ENCODE results near the gene PABPC1L. TPM values are rescaled to one million over a fixed set of nuclear protein-coding genes. Genes with fewer than 3 reads are reported as not detected.

The PABPC1L gene
- polyA plus RNA-seq, 1 experiment: 25.9 TPM

- ChIA-PET POLR2A (interaction anchor here (0.7 to 1.4 kb wide), 2 partner anchors 9 to 49 kb away, joined by 3 read pairs; partner anchors contain the start of gene TOMM34), CTCF (no interaction called here)
- TF ChIP-seq, protein P1, sequence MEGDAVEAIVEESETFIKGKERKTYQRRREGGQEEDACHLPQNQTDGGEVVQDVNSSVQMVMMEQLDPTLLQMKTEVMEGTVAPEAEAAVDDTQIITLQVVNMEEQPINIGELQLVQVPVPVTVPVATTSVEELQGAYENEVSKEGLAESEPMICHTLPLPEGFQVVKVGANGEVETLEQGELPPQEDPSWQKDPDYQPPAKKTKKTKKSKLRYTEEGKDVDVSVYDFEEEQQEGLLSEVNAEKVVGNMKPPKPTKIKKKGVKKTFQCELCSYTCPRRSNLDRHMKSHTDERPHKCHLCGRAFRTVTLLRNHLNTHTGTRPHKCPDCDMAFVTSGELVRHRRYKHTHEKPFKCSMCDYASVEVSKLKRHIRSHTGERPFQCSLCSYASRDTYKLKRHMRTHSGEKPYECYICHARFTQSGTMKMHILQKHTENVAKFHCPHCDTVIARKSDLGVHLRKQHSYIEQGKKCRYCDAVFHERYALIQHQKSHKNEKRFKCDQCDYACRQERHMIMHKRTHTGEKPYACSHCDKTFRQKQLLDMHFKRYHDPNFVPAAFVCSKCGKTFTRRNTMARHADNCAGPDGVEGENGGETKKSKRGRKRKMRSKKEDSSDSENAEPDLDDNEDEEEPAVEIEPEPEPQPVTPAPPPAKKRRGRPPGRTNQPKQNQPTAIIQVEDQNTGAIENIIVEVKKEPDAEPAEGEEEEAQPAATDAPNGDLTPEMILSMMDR (IDR thresholded peaks at IDR 0.05; ENCODE audit: low read depth, low read length): no peak
- Histone ChIP-seq H3K27ac (ENCODE audit: low read depth, low read length) (no peak overlapping the region), H3K4me3 (ENCODE audit: low read depth, low read length) (peak overlapping the region; percentile 79), H3K9me3 (ENCODE audit: control insufficient read depth, insufficient read depth, low read length) (no peaks in the 10 kb centered on the region), H3K27me3 (ENCODE audit: control insufficient read depth, insufficient read depth, low read length) (no peaks in the 10 kb centered on the region)
- DNase-seq (ENCODE audit: low read depth, low spot score): no peak
Observed at GRCh38 chr20:44910690-44911262, 916 bp downstream of the PABPC1L start.

DNA sequence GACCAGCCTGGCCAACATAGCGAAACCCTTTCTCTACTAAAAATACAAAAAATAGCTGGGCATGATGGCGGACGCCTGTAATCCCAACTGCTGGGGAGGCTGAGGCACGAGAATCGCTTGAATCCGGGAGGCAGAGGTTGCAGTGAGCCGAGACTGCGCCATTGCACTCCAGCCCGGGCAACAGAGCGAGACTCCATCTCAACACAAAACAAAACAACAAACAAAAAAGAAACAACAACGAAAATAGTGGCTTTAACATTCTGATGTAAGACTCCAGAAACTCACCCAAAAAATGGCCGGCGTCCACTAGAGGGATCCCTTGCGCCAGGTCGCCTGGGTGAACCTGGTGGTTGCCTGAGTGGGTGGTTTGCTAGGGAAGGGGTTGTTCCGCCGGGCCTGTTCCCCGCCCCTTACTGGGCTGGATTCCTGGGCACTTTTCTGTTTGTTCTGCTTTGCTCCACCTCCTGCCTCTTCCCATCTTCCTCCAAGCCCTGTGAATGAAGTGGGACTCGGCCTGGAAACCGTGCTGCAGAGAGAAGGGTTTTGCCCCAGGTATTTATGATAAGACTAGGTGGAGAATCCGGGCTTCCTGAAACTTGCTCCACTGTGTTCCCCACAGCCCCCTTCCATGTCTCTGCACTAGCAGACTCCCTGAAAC is 1.5 kb downstream of the PABPC1L start:
- Histone ChIP-seq H3K4me3 (ENCODE audit: low read depth, low read length) (no peak overlapping the region), H3K27me3 (ENCODE audit: control insufficient read depth, insufficient read depth, low read length) (no peaks in the 10 kb centered on the region), H3K27ac (ENCODE audit: low read depth, low read length) (no peak overlapping the region), H3K9me3 (ENCODE audit: control insufficient read depth, insufficient read depth, low read length) (no peaks in the 10 kb centered on the region)
- DNase-seq (ENCODE audit: low read depth, low spot score): no peak
- TF ChIP-seq, protein P1 (IDR thresholded peaks at IDR 0.05; ENCODE audit: low read depth, low read length): peak; percentile 42
- ChIA-PET CTCF (no interaction called here), POLR2A (interaction anchor here (0.7 kb wide), 1 partner anchor 10 kb away, joined by 3 read pairs; no protein-coding TSS in a partner anchor)

GRCh38 chr20:44912189-44912588 is 2.3 kb downstream of the PABPC1L start:
- H3K9me3 ChIP-seq (ENCODE audit: control insufficient read depth, insufficient read depth, low read length): no peaks in the 10 kb centered on the region
- H3K27ac ChIP-seq (ENCODE audit: low read depth, low read length): no peak overlapping the region
- CTCF ChIA-PET: no interaction called here
- TF ChIP-seq, protein P1 (IDR thresholded peaks at IDR 0.05; ENCODE audit: low read depth, low read length): no peak
- DNase-seq (ENCODE audit: low read depth, low spot score): no peak
- no peaks in the 10 kb centered on the region for H3K27me3 ChIP-seq (ENCODE audit: control insufficient read depth, insufficient read depth, low read length)
- no peak overlapping the region for H3K4me3 ChIP-seq (ENCODE audit: low read depth, low read length)
- POLR2A ChIA-PET: no interaction called here

DNA sequence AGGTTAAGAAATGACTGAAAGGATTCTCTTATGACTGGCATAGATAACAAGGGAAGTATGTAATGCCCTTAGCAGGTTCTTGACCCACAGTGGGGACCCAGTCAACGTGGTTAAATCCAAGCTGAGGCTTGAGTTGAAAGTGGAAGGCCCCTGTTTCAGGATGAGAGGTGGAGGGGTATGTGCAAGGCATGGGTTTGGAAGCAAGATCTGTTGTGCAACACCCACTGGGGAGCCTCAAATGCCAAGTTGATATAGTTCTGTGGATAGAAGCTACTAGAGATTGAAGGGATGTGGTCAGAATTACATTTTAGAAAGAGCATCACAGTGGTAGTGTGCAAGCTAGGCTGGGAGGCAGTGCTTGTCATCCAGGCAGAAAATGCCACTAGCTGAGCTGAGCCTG is 5.1 kb downstream of the PABPC1L start:
- DNase-seq (ENCODE audit: low read depth, low spot score): no peak
- H3K27me3 ChIP-seq (ENCODE audit: control insufficient read depth, insufficient read depth, low read length): no peaks in the 10 kb centered on the region
- TF ChIP-seq, protein P1 (IDR thresholded peaks at IDR 0.05; ENCODE audit: low read depth, low read length): no peak
- no peaks in the 10 kb centered on the region for H3K9me3 ChIP-seq (ENCODE audit: control insufficient read depth, insufficient read depth, low read length)
- no peak overlapping the region for H3K27ac ChIP-seq (ENCODE audit: low read depth, low read length)
- ChIA-PET CTCF (no interaction called here), POLR2A (no interaction called here)
- H3K4me3 ChIP-seq (ENCODE audit: low read depth, low read length): no peak overlapping the region

DNA sequence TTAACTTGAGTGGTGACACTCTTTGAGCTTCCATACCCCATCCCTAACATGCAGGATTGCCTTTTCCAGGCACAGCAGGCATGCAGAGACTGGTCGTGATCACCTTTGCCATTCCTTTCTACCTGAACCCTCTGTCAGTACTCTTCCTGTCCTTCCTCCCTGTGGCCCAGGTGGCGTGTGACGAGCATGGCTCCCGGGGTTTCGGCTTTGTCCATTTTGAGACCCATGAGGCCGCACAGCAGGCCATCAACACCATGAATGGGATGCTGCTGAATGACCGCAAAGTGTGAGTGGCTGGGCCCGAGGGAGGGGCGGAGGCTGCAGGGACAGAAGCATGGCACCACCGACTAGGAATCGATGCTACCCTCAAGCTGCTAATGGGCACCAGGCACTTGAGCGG is 6.7 kb downstream of the PABPC1L start:
- Histone ChIP-seq H3K4me3 (ENCODE audit: low read depth, low read length) (no peak overlapping the region), H3K9me3 (ENCODE audit: control insufficient read depth, insufficient read depth, low read length) (no peaks in the 10 kb centered on the region), H3K27ac (ENCODE audit: low read depth, low read length) (no peak overlapping the region), H3K27me3 (ENCODE audit: control insufficient read depth, insufficient read depth, low read length) (no peaks in the 10 kb centered on the region)
- ChIA-PET POLR2A (no interaction called here), CTCF (no interaction called here)
- no peak for DNase-seq (ENCODE audit: low read depth, low spot score)
- TF ChIP-seq, protein P1 (IDR thresholded peaks at IDR 0.05; ENCODE audit: low read depth, low read length): no peak

Data from AG04450 (cell line).